Measurements from ENCODE around the gene FARP2.

GRCh38 chr2:241315879-241316631 is 40.0 kb upstream of the FARP2 start, which contains the start of gene SEPTIN2:
- TF ChIP-seq ZNF274 (IDR thresholded peaks at IDR 0.05; ENCODE audit: low read depth, low read length) (no peak), YY1 (IDR thresholded peaks at IDR 0.05; ENCODE audit: insufficient read depth, insufficient read length) (no peak), SUZ12 (IDR thresholded peaks at IDR 0.05; ENCODE audit: extremely low read depth, insufficient read depth, insufficient read length) (no peak)

All from NT2/D1 (cell line).